Tibial nerve (tissue), 4 donors: ENCODE data around the gene AKAP9. TPM values are rescaled to one million over a fixed set of nuclear protein-coding genes. Genes with fewer than 3 reads are reported as not detected.

Source experiments
- DNase-seq, 2 donors: peaks; one replicate each; pipeline ENCODE4 v3.0.0-alpha.2; 2019; ENCODE audit warnings: low spot score in 2 of 2
- H3K27ac ChIP-seq, 4 donors: fragments of 200-600 bp; sonication (generic) in 3 of 4; one replicate each; pipeline ENCODE4 v1.5.1; 2017 to 2019; ENCODE audit warnings: mild to moderate bottlenecking in 1 of 4
- H3K27me3 ChIP-seq, 2 donors: fragments of 200-600 bp; sonication (generic) in 1 of 2; one replicate each; pipeline versions ENCODE4 v1.5.1 to v1.6.0; 2017 to 2019
- H3K36me3 ChIP-seq, 3 donors: fragments of 200-600 bp; sonication (generic); one replicate each; pipeline ENCODE4 v1.5.1; 2018 to 2019
- H3K4me1 ChIP-seq, 4 donors: fragments of 200-600 bp; sonication (generic) in 3 of 4; one replicate each; pipeline ENCODE4 v1.5.1; 2017 to 2019
- H3K4me3 ChIP-seq, 4 donors: fragments of 200-600 bp; sonication (generic) in 3 of 4; one replicate each; pipeline ENCODE4 v1.5.1; 2017 to 2019; ENCODE audit warnings: mild to moderate bottlenecking in 1 of 4, moderate library complexity in 1 of 4
- H3K9me3 ChIP-seq, 4 donors: fragments of 200-600 bp; sonication (generic) in 3 of 4; one replicate each; pipeline ENCODE4 v1.5.1; 2017 to 2019
- CTCF ChIP-seq, 5 experiments: fragments of 200-600 bp in 3 of 5; fragments of 450-650 bp in 2 of 5; sonication (generic) in 3 of 5; IDR thresholded peaks; one replicate each; pipeline ENCODE4 v1.5.1; 2016 to 2019; ENCODE audit warnings: antibody characterized with exemption in 5 of 5, mild to moderate bottlenecking in 3 of 5, moderate library complexity in 2 of 5
- EP300 ChIP-seq, 2 donors: sonication (generic); formaldehyde crosslinking; IDR thresholded peaks; one replicate each; pipeline ENCODE4 v1.6.1; 2017; ENCODE audit warnings: antibody characterized with exemption in 2 of 2, mild to moderate bottlenecking in 1 of 2
- POLR2A ChIP-seq, 2 donors: fragments of 450-650 bp; IDR thresholded peaks; one replicate each; pipeline ENCODE4 v1.6.1; 2017; ENCODE audit warnings: antibody characterized with exemption in 2 of 2, mild to moderate bottlenecking in 2 of 2, moderate library complexity in 2 of 2
- WGBS, 2 donors: methylation state at CpG; one replicate each; pipeline ENCODE4 v1.1.5; 2018; 5-methylcytosine and 5-hydroxymethylcytosine counted together
- total RNA-seq, 4 donors: library from RNA; depleted of rRNA; stranded (reverse); fragments of >200 nt; gene quantifications; one replicate each; pipeline ENCODE4 v1.1.0, GENCODE V29; 2016

The AKAP9 gene
- total RNA-seq, 4 donors from 2014 or later: 62.8 to 77.8 (median 73.0) TPM

GRCh38 chr7:92158660-92159575 lies 218.3 kb downstream of the AKAP9 start:
- DNase-seq: no peak
- H3K4me3 ChIP-seq: no peak overlapping the region
- no peaks in the 10 kb centered on the region for H3K9me3 ChIP-seq
- 82 to 93% methylated on average over 3 of the region's 3 CpGs for WGBS, 2 donors
- TF ChIP-seq CTCF (IDR thresholded peaks at IDR 0.05) (no peak), EP300 (IDR thresholded peaks at IDR 0.05) (no peak), POLR2A (IDR thresholded peaks at IDR 0.05) (no peak)
- H3K27me3 ChIP-seq: no peaks in the 10 kb centered on the region
- H3K27ac ChIP-seq: no peak overlapping the region
- no peaks in the 10 kb centered on the region for H3K36me3 ChIP-seq
- no peaks in the 10 kb centered on the region for H3K4me1 ChIP-seq

Other genes with a start within 250 kb of the AKAP9 start
- gene MTERF1, start 60.2 kb upstream of the AKAP9 start, total RNA-seq: 10 to 100 TPM in 1 of 4 donors, 1 to 10 TPM in 3; 4.3 to 10.8 (median 9.3) TPM
- gene CYP51A1, start 193.6 kb downstream of the AKAP9 start, total RNA-seq: 10 to 100 TPM; 46.7 to 58.8 (median 52.2) TPM
- gene LRRD1, start 238.3 kb downstream of the AKAP9 start, total RNA-seq: under 1 TPM in 3 of 4 donors, not detected in 1; 0.39 to 0.44 (median 0.42) TPM